RWPE1 (cell line): ENCODE data around the gene SELENOP.

Experiments
- CTCF ChIA-PET: fragments of 350-600 bp; sonication (Branson Sonifier 250); formaldehyde crosslinking; extraction: SDS; loops from one replicate; lab custom pipeline; 2021; lab: Yijun Ruan, JAX
- POLR2A ChIA-PET: fragments of 400-600 bp; formaldehyde crosslinking; extraction: SDS; loops from one replicate; lab custom pipeline; 2020; ENCODE audit warnings: antibody characterized with exemption; ENCODE audit not compliant: low non-redundant PET; lab: Yijun Ruan, JAX
- DNase-seq: peaks from one replicate; pipeline ENCODE4 v3.0.0; 2012; ENCODE audit warnings: low spot score
- H3K27ac ChIP-seq: fragments of 450-650 bp; 2 replicates; pipeline ENCODE4 v1.5.1; 2017
- TF ChIP-seq, protein P1 (sequence below): fragments of 450-650 bp; conservative IDR thresholded peaks from 2 replicates; pipeline ENCODE4 v1.5.1; 2017; ENCODE audit warnings: low read depth, mild to moderate bottlenecking

Gene SELENOP

DNA sequence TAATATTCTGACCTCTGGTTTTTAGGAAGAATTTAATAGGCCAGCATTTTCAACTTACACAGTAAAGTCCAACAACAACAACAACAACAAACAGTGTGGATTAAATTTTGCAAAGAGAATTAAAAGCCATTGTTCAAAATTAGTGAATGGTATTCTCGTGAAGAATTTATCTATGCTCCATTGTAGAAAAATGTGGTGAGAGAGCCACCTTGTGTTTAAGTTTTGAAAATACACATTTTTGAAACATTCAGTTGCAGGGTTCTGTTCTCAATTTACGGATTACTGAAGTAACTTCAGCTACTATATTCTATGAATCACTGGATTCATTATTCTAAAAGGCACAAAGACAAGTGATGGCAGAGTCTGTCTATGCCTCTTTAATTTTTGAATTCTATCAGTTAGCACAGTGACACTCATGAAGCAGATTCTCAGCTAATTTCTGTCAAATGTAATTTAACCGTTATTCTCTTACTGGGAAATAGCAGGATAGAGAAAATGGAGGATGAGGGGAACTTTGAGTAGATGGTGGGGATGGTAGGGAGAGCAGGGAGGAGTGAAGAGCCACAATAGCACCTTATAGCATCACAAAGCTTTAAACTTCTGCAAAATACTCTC is 44.1 kb downstream of the SELENOP start:
- TF ChIP-seq, protein P1, sequence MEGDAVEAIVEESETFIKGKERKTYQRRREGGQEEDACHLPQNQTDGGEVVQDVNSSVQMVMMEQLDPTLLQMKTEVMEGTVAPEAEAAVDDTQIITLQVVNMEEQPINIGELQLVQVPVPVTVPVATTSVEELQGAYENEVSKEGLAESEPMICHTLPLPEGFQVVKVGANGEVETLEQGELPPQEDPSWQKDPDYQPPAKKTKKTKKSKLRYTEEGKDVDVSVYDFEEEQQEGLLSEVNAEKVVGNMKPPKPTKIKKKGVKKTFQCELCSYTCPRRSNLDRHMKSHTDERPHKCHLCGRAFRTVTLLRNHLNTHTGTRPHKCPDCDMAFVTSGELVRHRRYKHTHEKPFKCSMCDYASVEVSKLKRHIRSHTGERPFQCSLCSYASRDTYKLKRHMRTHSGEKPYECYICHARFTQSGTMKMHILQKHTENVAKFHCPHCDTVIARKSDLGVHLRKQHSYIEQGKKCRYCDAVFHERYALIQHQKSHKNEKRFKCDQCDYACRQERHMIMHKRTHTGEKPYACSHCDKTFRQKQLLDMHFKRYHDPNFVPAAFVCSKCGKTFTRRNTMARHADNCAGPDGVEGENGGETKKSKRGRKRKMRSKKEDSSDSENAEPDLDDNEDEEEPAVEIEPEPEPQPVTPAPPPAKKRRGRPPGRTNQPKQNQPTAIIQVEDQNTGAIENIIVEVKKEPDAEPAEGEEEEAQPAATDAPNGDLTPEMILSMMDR = peak; percentile 71
- CTCF ChIA-PET = interaction anchor here (0.5 to 1.5 kb wide), 15 partner anchors 12 to 1485 kb away, joined by 3 to 6 read pairs (median 3); partner anchors contain the start of gene GHR
- H3K27ac ChIP-seq = no peak overlapping the region
- DNase-seq = peak; percentile 30
- POLR2A ChIA-PET = no interaction called here

DNA sequence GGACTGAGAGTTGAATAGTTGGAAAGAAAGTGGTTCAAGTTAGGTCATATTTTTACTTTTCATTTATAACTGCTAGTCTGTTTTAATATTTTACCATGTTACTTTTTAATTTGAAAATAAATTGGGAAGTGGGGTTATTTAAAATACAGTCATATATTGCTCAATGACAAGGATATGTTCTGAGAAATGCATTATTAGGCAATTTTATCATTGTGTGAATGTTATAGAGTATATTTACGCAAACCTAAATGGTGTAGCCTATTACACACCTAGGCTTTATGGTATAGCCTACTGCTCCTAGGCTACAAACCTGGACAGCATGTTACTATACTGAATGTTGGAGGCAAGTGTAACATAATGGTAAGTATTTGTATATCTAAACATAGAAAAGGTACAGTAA is 49.9 kb downstream of the SELENOP start:
- POLR2A ChIA-PET = no interaction called here
- H3K27ac ChIP-seq = no peak overlapping the region
- CTCF ChIA-PET = no interaction called here
- TF ChIP-seq, protein P1 = no peak
- no peak for DNase-seq

DNA sequence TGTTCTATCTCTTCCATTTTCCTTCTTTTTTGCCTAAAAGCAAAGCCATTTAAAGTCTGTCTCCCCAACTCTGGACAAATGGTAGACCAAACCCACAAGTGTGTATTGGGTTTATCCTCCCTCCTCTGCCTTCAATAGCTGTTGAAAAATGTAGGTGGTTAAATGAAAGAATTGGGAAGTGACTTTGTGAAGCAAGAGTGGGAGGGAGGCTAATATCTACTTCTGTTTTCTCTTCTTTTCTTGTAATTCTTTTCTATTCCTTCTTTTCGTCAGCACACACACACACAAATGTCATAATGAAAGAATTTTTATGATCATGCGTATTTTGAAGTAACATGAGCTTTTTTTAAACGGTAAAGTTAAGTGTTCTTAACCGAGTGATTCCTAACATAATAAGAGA is 51.3 kb downstream of the SELENOP start:
- H3K27ac ChIP-seq = no peak overlapping the region
- TF ChIP-seq, protein P1 = no peak
- ChIA-PET POLR2A (no interaction called here), CTCF (no interaction called here)
- no peak for DNase-seq

DNA sequence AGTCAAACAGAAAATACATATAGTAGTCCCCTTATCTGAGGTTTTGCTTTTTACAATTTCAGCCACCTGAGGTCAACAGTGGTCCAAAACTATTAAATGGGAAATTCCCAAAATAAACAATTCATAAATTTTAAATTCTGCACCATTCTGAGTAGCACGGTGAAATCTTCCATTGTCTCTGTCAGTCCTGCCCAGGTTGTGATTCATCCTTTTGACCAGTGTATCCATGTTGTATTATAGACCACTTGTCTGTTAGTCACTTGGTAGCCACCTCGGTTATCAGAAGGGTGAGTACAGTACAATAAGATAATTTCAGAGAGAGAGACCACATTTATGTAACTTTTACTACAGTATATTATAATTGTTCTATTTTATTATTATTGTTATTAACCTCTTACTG is 52.2 kb downstream of the SELENOP start:
- peak; percentile 8 for DNase-seq
- TF ChIP-seq, protein P1 = no peak
- H3K27ac ChIP-seq = no peak overlapping the region
- ChIA-PET CTCF (no interaction called here), POLR2A (no interaction called here)

DNA sequence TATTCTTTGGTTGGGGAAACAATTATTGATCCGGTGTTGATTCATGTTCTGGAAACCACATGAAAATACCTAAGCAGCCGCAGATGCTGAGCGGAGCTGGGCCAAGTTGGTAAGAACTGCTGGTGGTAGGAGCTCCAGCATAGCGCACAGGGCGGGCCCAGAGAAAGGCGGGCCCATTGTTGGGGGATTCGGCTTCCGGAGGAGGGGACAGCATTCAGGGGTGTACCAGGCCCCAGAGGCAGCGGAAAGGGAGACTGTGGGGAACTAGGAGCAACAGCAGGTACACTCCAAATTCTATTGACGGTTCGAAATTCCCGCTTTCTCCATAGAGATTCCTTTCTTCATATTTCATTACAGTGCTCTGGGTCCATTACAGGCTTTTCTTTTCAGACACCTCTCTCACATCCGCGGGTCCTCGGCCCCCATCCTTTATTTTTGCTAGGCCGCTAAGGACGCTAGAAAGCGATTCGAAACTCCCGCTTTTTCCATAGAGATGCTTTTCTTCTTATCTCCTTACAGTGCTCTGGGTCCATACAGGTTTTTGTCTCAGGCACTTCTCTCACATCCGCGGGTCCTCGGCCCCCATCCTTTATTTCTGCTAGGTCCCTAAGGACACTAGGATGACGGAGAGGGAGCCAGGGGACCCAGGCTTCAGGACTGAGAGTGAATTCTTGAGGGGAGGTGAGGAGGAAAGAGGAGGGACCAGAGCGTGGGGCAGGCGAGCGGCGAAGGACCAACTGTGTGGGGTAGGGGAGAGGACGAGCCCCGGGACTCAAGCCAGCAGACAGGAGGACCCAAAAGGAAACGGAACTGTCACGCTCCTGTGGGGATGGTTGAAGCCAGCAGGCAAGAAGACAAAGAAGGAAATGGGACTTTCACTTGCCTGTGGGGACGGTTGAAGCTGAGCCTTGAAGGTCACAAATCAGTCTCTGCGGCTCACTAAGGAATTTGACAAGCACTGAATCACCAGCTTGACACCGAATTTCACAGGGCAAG is 54.8 kb downstream of the SELENOP start, which contains the start of gene CCDC152:
Gene CCDC152, plus strand, starts transcription at position 213 of the 996 bp plus-strand sequence. CDS start 2,304 bp downstream, outside the sequence.
- POLR2A ChIA-PET = no interaction called here
- DNase-seq = no peak
- TF ChIP-seq, protein P1 = no peak
- CTCF ChIA-PET = no interaction called here
- no peak within 1 kb of the TSS for H3K27ac ChIP-seq

DNA sequence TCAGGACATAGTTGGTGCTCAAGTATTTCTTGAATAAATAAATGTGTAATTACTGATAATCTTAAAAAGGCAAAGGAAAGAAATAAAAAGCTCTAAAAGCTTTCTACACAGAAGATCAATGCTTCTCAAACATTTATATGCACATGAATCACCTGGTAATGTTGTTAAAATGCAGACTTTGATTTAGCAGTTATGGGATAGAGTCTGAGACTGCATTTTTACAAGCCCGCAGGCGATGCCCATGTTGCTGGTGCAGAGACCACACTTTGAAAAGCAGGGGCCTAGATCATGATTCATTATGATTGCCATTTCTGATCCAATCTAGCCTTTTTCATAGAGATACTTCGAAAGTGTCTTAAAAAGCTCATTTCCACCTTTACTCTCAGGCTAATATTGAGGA is 58.6 kb downstream of the SELENOP start:
- TF ChIP-seq, protein P1 = no peak
- H3K27ac ChIP-seq = no peak overlapping the region
- CTCF ChIA-PET = interaction anchor here (0.8 kb wide), 1 partner anchor 157 kb away, joined by 3 read pairs; no protein-coding TSS in a partner anchor
- DNase-seq = no peak
- POLR2A ChIA-PET = no interaction called here
